Measurements from ENCODE around the gene PRR19.
A peak's percentile ranks its signal among the peaks of the same experiment; 100 is the strongest.

Gene PRR19

DNA sequence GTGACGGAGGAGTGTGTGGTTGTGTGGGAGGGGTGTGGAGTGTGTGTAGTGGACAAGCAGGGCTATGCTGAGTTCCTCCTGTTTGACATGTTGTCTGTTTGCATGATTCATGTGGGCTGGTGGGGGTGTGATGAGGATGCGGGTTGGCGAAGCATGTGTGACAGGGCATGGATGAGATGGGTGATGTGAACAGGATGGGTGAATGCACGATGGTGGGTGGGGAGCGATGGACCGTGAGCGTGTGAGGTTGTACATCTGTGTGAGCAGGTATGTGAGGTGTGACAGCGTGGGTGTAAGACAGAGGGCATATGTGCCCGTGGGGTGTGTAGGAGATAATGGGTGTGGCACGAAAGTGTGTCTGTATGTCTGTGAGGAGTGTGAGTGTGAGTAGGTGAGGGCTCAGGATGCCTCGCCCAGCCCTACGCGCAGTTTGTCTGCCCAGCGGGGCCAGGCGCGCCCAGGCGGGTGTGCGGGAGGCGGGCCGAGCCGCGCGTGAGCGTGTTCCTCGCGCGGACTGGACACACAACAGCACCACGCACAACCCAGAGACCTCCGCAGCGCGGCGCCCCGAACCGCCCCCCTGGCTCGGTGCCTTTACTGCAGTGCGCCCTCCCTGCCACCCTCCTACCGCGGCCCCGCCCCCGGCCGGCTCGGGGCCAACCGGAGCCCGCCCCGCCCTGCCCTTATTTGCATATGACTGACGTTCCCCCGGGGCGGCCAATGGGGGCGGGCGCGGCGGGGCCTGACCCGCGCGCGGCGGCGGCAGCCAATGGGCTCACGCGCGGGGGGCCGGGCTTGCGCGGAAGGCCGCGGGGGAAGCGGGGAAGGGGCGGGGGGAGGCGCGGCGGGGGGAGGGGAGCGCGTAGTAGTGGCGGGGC lies 18.5 kb upstream of the PRR19 start:
- peak; percentile 93 for DNase-seq (ENCODE audit: low spot score)

DNA sequence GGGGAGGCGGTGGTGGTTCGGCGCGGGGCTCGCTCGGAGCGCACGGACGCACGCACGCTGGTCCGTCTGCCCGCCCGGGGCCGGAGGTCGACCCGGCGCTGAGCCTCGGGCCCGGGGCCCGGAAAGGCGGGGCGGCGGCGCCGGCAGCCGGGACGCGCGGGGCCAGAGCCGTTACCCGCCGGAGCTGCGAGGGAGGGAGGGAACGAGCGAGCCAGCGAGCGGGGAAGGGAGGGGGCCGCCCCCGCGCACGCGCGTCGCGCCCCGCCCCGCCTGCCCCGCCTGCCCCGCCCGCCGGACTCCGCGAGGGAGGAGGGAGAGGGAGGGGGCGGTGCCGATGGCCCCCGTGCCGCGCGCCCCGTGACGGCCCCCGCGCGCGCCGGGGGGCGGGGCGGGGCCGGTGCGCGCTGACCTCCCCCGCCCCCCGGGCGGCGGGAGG lies 17.8 kb upstream of the PRR19 start:
- DNase-seq (ENCODE audit: low spot score) = peak; percentile 60

DNA sequence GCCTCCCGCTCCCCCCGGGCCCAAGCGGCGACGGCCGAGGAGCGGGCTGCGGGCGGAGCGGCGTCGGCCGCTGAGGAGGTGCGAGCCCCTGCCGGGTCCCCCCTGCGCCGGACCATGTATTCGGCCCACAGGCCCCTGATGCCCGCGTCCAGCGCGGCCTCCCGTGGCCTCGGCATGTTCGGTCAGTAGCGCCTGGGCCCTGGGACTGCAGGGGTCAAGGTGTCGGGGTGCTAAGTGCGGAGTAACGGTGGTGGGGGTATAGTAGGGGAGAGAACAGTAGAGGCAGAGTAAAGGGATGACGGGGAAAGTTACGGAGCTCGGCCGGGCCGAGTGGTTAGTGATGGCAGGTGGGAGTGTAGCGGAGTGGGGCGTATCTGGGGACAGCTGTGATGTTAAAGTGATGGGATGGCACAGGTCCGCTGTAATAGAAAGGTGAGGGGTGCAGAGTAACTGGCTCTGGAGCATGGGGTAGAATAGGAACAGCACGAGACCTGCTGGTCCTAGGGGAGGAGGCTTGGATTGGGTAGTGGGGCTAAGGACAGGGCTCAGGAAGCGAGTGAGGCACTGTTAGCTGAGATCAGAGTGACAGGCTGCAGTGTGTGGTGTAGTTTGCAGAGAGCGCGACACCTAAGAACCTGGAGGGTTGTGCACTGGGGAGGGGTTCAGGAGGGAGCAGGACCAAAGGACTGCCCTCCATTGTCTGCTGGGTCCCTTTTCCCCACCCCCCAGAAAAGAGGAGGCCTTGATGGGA lies 17.2 kb upstream of the PRR19 start:
- peak; percentile 20 for DNase-seq (ENCODE audit: low spot score)

DNA sequence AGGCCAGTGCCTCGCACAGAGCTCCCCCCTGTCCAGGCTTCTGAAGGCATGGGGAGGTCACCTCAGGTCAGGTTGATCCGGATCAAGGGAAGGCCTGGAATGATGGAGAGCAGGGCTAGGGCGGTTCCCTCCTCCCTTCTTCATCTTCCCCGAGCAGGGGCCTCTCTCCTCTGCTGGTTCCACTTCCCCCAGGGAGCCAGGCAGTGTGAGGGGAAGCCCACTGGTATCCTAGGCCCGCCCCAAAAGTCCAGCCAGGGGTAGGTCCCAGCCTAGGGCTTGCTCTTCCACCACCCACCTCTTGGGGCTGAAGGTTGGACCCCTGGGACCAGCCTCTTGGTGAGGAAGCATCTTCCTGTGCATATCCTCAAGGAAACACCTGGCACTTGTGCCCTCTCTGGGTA lies 16.4 kb upstream of the PRR19 start:
- peak; percentile 15 for DNase-seq (ENCODE audit: low spot score)

DNA sequence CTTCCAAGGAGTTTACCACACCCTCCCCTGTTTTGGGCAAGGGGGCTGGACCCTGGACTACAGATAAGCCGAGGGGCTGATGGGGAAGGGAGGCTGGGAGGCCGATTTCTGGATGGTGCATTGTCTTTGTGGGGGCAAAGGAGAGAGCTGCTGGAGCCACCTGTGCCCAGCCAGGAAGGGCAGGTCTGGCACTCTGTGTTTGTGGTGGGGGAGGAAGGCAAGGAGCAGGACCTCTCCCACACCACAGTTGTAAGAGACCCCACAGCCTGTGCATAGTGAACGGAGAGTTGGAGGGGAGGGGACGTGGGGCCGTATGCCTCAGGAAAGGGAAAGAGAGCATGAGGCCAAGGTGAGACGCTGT lies 16.0 kb upstream of the PRR19 start:
- DNase-seq (ENCODE audit: low spot score) = no peak

DNA sequence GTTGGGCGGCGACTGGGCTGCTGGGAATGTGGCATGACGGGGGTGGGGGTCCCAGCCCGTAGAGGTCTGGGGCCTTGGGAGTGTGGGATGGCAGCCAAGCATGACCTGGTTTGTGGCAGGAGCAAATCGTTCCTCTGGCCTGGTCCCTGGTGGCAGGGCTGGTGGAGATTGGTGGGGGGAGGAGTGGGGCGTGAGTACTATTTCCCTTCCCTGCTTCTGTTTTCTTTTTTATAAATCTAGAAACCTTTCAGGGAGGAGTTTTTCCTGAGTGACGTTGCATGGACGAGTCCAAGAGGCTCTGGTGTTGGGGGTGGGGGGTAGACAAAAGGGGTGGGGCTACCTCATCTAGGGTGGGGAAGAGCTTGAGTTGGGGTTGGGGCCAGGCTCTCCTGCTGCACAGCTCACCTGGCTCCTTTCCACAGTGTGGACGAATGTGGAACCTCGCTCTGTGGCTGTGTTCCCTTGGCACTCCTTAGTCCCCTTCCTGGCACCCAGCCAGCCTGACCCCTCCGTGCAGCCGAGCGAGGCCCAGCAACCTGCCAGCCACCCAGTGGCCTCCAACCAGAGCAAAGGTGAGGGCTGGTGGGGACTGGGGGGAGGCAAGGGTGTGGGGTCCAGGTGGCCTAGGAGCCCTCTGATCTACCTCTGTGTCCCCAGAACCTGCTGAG lies 15.4 kb upstream of the PRR19 start:
- no peak for DNase-seq (ENCODE audit: low spot score)

DNA sequence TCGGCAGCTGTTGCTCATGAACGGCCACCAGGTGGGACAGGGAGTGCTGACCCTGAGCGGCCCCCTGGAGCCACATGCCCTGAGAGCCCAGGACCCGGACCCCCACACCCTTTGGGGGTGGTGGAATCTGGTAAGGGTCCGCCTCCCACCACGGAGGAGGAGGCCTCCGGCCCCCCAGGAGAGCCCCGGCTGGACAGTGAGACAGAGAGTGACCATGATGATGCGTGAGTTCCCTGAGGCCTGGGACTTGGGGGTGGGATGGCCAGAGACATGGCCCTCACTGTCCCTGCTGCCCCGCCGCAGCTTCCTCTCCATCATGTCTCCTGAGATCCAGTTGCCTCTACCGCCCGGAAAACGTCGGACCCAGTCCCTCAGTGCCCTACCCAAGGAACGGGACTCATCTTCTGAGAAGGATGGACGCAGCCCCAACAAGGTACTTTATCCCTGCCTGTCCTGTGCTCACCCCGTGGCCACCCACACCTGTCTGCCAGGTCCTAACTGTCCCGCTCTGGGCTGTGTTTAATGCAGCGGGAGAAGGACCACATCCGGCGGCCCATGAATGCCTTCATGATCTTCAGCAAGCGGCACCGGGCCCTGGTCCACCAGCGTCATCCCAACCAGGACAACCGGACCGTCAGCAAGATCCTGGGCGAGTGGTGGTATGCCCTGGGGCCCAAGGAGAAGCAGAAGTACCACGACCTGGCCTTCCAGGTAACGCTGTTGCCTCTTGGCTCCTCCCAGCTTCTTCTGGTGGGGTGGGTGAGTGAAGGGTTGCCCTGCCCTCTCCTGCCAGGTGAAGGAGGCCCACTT lies 14.7 kb upstream of the PRR19 start:
- no peak for DNase-seq (ENCODE audit: low spot score)

DNA sequence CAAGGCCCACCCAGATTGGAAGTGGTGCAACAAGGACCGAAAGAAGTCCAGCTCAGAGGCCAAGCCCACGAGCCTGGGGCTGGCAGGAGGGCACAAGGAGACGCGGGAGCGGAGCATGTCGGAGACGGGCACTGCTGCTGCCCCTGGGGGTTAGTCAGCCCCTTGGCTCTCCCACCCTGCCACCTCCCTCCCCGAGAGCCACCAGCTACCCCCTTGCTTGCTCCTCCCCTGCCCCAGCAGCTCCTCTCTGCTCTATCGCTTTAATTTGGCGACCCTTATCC lies 14.2 kb upstream of the PRR19 start:
- no peak for DNase-seq (ENCODE audit: low spot score)

DNA sequence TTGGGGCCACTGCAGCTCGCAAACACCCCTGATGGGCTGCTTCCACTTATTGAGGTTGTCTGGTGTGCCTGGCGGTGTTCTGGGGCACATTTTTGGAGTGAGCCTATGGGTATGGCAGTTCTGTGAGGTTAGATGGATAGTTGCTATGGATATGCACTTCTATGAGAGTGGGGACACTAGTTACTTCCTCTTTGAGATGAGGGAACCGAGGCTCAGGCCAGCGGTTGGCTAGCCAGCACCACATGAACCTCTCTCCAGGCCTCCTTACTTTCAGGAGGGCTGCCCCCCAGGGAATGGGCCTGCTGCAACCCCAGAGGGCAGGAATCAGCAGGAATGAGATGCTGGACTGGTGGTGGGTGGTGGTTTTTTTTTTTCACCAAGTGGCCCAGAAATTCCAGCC lies 13.5 kb upstream of the PRR19 start:
- no peak for DNase-seq (ENCODE audit: low spot score)

DNA sequence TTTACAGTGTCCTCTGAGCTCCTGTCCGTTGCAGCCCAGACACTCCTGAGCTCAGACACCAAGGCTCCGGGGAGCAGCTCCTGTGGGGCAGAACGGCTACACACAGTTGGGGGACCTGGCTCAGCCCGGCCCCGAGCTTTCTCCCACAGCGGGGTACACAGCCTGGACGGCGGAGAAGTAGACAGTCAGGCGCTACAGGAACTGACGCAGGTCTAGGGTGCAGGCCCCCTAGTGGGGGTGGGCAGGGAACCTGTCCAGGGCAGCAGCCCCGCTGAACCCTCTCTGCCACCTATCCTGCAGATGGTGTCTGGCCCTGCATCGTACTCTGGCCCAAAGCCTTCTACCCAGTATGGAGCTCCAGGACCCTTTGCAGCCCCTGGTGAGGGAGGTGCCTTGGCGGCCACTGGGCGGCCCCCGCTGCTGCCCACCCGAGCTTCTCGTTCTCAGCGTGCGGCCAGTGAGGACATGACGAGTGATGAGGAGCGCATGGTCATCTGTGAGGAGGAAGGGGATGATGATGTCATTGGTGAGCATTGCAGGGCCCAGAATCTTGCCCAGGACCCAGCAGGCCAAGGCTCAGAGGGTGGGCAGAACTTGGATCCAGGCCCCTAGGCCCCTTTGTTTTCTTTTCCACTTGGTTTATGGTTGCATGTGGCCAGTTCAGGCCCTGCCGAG lies 12.9 kb upstream of the PRR19 start:
- no peak for DNase-seq (ENCODE audit: low spot score)

DNA sequence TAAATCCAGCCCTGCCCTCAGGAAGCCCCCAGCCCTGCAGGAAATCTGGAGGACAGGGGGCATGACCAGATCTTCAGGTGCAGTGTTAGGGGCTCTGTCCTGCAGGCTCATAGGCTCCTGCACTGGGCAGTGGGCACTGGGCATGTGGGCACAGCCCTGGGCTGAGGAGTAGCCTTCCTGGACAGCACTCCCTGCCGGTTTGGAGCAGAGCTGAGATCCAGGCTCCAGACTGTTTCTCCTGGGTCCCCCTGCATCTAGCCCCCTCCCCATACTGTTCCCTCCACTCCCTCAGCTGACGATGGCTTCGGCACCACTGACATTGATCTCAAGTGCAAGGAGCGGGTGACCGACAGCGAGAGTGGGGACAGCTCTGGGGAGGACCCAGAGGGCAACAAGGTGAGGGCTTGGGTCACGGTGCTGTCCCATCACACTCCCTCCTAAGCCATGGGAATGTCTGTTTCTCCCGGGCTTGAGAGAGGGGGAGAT lies 12.3 kb upstream of the PRR19 start:
- no peak for DNase-seq (ENCODE audit: low spot score)

DNA sequence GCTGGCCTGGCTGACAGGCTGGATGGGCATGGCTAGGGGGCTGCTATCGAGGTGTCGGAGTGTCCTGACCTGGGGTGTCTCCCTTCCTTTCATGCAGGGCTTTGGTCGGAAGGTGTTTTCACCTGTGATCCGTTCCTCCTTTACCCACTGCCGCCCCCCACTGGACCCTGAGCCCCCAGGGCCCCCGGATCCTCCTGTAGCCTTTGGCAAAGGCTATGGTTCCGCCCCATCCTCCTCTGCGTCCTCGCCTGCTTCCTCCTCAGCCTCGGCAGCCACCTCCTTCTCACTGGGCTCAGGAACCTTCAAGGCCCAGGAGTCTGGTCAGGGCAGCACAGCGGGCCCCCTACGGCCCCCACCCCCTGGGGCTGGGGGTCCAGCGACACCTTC lies 11.8 kb upstream of the PRR19 start:
- no peak for DNase-seq (ENCODE audit: low spot score)

DNA sequence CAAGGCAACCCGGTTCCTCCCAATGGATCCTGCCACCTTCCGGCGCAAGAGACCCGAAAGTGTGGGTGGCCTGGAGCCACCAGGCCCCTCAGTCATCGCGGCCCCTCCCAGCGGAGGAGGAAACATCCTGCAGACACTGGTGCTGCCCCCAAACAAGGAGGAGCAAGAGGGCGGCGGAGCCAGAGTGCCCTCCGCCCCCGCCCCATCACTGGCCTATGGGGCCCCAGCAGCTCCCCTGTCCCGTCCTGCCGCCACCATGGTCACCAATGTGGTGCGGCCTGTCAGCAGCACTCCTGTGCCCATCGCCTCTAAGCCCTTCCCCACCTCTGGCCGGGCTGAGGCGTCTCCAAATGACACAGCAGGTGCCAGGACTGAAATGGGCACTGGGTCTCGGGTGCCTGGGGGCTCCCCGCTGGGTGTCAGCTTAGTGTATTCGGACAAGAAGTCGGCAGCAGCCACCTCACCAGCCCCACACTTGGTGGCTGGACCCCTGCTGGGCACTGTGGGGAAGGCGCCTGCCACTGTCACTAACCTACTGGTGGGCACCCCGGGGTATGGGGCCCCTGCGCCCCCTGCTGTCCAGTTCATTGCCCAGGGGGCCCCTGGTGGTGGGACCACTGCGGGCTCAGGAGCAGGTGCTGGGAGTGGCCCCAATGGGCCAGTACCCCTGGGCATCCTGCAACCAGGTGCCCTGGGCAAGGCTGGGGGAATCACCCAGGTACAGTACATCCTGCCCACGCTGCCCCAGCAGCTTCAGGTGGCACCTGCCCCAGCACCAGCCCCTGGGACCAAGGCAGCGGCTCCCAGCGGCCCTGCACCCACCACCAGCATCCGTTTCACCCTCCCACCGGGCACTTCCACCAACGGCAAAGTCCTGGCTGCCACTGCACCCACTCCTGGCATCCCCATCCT lies 11.2 kb upstream of the PRR19 start:
- no peak for DNase-seq (ENCODE audit: low spot score)

DNA sequence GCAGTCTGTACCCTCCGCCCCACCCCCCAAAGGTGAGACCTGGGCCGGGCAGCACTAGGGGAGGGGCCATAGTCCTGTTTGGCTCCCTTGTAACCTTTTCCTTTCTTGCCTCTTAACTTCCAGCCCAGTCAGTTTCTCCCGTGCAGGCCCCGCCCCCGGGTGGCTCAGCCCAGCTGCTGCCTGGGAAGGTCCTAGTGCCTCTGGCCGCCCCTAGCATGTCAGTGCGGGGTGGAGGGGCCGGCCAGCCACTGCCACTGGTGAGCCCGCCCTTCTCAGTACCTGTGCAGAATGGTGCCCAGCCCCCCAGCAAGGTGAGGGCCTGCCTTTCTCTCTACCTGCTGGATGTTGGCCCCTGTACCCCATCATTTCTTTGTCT lies 10.5 kb upstream of the PRR19 start:
- no peak for DNase-seq (ENCODE audit: low spot score)

DNA sequence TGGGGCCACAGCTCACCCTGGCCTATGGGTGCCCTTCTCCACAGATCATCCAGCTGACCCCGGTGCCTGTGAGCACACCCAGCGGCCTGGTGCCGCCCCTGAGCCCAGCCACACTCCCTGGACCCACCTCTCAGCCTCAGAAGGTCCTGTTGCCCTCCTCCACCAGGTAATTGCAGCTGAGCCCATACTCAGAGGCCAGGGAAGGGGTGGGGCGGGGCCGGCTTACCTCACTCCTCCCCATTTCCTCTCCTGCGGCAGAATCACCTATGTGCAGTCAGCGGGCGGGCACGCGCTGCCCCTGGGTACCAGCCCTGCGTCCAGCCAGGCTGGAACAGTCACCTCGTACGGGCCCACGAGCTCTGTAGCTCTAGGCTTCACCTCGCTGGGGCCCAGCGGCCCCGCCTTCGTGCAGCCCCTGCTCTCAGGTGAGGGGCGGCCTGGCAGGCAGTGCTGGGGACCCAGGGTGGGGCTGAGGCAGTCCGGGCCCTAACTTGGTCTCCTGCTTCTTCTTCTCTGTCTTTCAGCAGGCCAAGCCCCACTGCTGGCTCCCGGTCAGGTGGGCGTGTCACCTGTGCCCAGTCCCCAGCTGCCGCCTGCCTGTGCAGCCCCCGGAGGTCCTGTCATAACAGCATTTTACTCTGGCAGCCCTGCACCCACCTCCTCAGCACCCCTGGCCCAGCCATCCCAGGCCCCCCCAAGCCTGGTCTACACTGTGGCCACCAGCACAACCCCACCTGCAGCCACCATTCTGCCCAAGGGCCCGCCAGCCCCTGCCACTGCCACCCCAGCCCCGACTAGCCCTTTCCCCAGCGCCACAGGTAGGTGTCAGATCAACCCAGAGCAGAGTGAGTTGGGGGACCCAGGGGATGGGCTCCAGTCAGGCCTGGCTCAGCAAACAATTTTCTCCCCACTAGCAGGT lies 9.6 kb upstream of the PRR19 start:
- no peak for DNase-seq (ENCODE audit: low spot score)

DNA sequence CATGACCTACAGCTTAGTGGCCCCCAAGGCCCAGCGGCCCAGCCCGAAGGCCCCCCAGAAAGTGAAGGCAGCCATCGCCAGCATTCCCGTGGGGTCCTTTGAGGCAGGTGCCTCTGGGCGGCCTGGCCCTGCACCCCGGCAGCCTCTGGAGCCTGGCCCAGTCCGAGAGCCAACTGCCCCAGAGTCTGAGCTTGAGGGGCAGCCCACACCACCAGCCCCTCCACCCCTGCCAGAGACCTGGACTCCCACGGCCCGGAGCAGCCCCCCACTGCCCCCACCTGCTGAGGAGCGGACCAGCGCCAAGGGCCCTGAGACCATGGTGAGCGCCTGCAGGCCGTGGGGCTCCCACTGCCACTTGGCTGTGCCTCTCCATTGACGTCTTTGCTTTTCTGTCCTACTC lies 9.0 kb upstream of the PRR19 start:
- DNase-seq (ENCODE audit: low spot score) = no peak

DNA sequence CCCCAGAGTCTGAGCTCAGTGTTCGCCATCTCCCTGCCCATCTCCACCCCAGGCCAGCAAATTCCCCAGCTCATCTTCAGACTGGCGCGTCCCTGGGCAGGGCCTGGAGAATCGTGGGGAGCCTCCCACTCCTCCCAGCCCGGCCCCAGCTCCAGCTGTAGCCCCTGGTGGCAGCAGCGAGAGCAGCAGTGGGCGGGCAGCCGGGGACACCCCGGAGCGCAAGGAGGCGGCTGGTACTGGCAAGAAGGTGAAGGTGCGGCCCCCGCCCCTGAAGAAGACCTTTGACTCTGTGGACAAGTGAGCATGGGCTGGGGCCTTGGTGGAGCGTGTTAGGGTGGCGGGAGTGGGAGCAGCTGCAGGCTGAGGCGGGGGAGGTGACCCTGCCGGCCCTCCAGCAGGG lies 8.4 kb upstream of the PRR19 start:
- DNase-seq (ENCODE audit: low spot score) = no peak

DNA sequence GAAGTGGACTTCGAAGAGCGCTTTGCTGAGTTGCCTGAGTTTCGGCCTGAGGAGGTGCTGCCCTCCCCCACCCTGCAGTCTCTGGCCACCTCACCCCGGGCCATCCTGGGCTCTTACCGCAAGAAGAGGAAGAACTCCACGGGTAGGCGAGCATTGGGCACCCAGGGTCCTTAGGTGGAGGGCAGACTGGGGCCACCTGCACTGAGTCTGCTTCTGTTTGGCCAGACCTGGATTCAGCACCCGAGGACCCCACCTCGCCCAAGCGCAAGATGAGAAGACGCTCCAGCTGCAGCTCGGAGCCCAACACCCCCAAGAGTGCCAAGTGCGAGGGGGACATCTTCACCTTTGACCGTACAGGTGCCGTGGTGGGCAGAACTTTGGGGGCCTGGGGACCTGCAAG lies 8.0 kb upstream of the PRR19 start:
- DNase-seq (ENCODE audit: low spot score) = no peak

DNA sequence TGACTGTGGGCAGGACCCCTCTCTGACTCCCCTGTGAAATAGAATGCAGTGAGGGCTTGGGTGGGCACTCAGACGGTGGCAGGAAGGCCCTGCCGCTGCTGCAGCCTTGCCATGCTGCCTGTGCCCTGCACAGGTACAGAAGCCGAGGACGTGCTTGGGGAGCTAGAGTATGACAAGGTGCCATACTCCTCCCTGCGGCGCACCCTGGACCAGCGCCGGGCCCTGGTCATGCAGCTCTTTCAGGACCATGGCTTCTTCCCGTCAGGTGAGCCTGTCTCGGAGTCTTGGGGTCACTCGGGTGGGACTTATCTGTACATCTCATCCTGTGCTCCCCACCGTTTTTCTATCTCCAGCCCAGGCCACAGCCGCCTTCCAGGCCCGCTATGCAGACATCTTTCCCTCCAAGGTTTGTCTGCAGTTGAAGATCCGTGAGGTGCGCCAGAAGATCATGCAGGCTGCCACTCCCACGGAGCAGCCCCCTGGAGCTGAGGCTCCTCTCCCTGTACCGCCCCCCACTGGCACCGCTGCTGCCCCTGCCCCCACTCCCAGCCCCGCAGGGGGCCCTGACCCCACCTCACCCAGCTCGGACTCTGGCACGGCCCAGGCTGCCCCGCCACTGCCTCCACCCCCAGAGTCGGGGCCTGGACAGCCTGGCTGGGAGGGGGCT lies 7.3 kb upstream of the PRR19 start:
- no peak for DNase-seq (ENCODE audit: low spot score)
